CD8-positive, alpha-beta memory T cell (primary cell): ENCODE results near the gene RPS6KA6. TPM values are rescaled to one million over a fixed set of nuclear protein-coding genes. Genes with fewer than 3 reads are reported as not detected.

Experiments used
- CTCF ChIA-PET: fragments of 350-600 bp; sonication (Branson Sonifier 250); formaldehyde crosslinking; loops from one replicate; lab custom pipeline; 2021; ENCODE audit warnings: antibody characterized with exemption; lab: Charles Lee
- POLR2A ChIA-PET: fragments of 350-600 bp; sonication (Branson Sonifier 250); formaldehyde crosslinking; loops from one replicate; lab custom pipeline; 2021; ENCODE audit warnings: antibody characterized with exemption; lab: Charles Lee
- DNase-seq, 5 donors: peaks; one replicate each; pipeline versions ENCODE4 v3.0.0 to v3.0.0-alpha.2; 2020 to 2022; ENCODE audit warnings: mixed read lengths in 1 of 5
- H3K27ac ChIP-seq: one replicate; pipeline ENCODE4 v1.7.0; 2013; ENCODE audit warnings: low read depth, mild to moderate bottlenecking, low read length, moderate library complexity
- H3K27me3 ChIP-seq: 2 replicates; pipeline ENCODE4 v1.7.0; 2013; ENCODE audit warnings: low read length, mild to moderate bottlenecking; ENCODE audit not compliant: insufficient read depth, poor library complexity, severe bottlenecking
- H3K36me3 ChIP-seq: 2 replicates; pipeline ENCODE4 v1.7.0; 2013; ENCODE audit warnings: mild to moderate bottlenecking, low read length, moderate library complexity; ENCODE audit not compliant: insufficient read depth
- H3K4me1 ChIP-seq: 2 replicates; pipeline ENCODE4 v1.7.0; 2013; ENCODE audit warnings: mild to moderate bottlenecking, low read length, moderate library complexity; ENCODE audit not compliant: insufficient read depth
- H3K4me3 ChIP-seq: 2 replicates; pipeline ENCODE4 v1.7.0; 2013; ENCODE audit warnings: mild to moderate bottlenecking, low read length
- H3K9me3 ChIP-seq: 2 replicates; pipeline ENCODE4 v1.7.0; 2013; ENCODE audit warnings: mild to moderate bottlenecking, low read length
- H3K27ac Mint-ChIP-seq, 8 donors: one replicate each; pipeline ENCODE4 v1.8.0; 2020 to 2021; ENCODE audit warnings: mixed read lengths in 8 of 8, mild to moderate bottlenecking in 6 of 8, inconsistent platforms in 3 of 8, moderate library complexity in 3 of 8
- H3K27me3 Mint-ChIP-seq, 2 donors: one replicate each; pipeline ENCODE4 v1.8.0; 2020 to 2021; ENCODE audit warnings: mixed read lengths in 2 of 2, mild to moderate bottlenecking in 1 of 2, moderate library complexity in 1 of 2
- H3K36me3 Mint-ChIP-seq, 3 donors: one replicate each; pipeline ENCODE4 v1.8.0; 2020 to 2021; ENCODE audit warnings: mixed read lengths in 3 of 3, inconsistent platforms in 1 of 3, mild to moderate bottlenecking in 1 of 3
- H3K4me1 Mint-ChIP-seq, 3 donors: one replicate each; pipeline ENCODE4 v1.8.0; 2020 to 2021; ENCODE audit warnings: mixed read lengths in 3 of 3, inconsistent platforms in 1 of 3, mild to moderate bottlenecking in 1 of 3
- H3K4me3 Mint-ChIP-seq, 7 donors: one replicate each; pipeline ENCODE4 v1.8.0; 2020 to 2021; ENCODE audit warnings: mixed read lengths in 7 of 7, mild to moderate bottlenecking in 6 of 7, moderate library complexity in 4 of 7, inconsistent platforms in 2 of 7
- H3K9me3 Mint-ChIP-seq, 5 donors: one replicate each; pipeline ENCODE4 v1.8.0; 2020 to 2022; ENCODE audit warnings: mixed read lengths in 5 of 5, mild to moderate bottlenecking in 3 of 5, moderate library complexity in 2 of 5, inconsistent platforms in 1 of 5
- polyA plus RNA-seq: library from polyadenylated mRNA; unstranded; fragments of 300-500 nt; fragmentation: Illumina TruSeq; gene quantifications from one replicate; pipeline ENCODE4 v1.2.3, GENCODE V29; 2021
- total RNA-seq, 2 experiments: library from RNA; stranded (reverse); gene quantifications; one replicate each; pipeline ENCODE4 v1.2.3, GENCODE V29; 2021

RPS6KA6 gene
- total and polyA plus RNA-seq, 3 experiments from 2014 or later, result 0.20 to 0.35 TPM; not detected in 1

DNA sequence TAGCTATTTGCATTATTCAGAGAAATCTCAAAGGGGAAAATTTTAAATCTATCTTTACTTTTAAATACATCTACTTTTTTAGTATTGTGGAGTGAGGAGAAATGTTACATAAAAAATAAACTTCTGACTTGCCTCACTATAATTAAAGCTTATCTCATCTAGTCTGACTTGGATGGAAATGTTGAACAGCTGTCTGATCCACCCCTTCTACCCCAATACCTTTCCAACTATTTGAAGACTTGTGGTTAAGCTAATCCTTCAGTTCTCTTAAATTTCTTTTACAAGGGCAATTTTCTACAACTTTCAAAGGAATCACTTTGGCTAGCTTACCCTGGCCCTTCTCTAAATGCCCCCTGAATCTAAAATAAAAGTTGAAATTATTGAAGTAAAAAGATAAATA, 17.3 kb upstream of the RPS6KA6 start:
- no peak overlapping the region for H3K27ac Mint-ChIP-seq
- Histone ChIP-seq H3K9me3 (no peaks in the 10 kb centered on the region), H3K27ac (no peak overlapping the region), H3K27me3 (no peaks in the 10 kb centered on the region), H3K4me1 (no peaks in the 10 kb centered on the region), H3K36me3 (no peaks in the 10 kb centered on the region), H3K4me3 (no peak overlapping the region)
- ChIA-PET CTCF (no interaction called here), POLR2A (no interaction called here)
- no peaks in the 10 kb centered on the region for H3K27me3 Mint-ChIP-seq
- no peak overlapping the region for H3K4me3 Mint-ChIP-seq
- H3K9me3 Mint-ChIP-seq, result peaks cover 0 to 7% (median 2%) of the 10 kb centered on the region in 5 donors
- H3K4me1 Mint-ChIP-seq, result no peaks in the 10 kb centered on the region
- H3K36me3 Mint-ChIP-seq, result no peaks in the 10 kb centered on the region
- DNase-seq, result no peak

DNA sequence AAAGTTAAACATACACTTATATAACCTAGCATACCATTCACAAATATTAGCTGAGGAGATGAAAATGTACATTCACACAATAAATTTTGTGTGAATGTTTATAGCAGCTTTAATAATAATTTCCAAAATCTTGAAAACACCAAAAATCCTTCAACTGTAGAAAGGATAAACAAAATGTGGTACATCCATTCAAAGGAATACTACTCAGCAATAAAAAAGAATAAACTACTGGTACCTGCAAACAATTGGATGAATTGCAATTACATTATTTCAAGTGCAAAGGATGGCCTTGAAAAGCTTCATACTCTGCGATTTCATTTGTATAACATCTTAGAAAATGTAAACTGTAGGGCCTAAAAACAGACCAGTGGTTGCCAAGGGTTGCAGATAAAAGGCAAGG, 11.7 kb upstream of the RPS6KA6 start:
- POLR2A ChIA-PET, result no interaction called here
- Histone ChIP-seq H3K27me3 (no peaks in the 10 kb centered on the region), H3K4me1 (no peaks in the 10 kb centered on the region), H3K4me3 (no peak overlapping the region), H3K36me3 (no peaks in the 10 kb centered on the region), H3K27ac (no peak overlapping the region), H3K9me3 (no peaks in the 10 kb centered on the region)
- H3K36me3 Mint-ChIP-seq, result no peaks in the 10 kb centered on the region
- H3K4me3 Mint-ChIP-seq, result no peak overlapping the region
- no peak overlapping the region for H3K27ac Mint-ChIP-seq
- H3K27me3 Mint-ChIP-seq, result no peaks in the 10 kb centered on the region
- peaks cover 2 to 9% (median 4%) of the 10 kb centered on the region in 5 donors for H3K9me3 Mint-ChIP-seq
- CTCF ChIA-PET, result no interaction called here
- no peak for DNase-seq
- H3K4me1 Mint-ChIP-seq, result no peaks in the 10 kb centered on the region

DNA sequence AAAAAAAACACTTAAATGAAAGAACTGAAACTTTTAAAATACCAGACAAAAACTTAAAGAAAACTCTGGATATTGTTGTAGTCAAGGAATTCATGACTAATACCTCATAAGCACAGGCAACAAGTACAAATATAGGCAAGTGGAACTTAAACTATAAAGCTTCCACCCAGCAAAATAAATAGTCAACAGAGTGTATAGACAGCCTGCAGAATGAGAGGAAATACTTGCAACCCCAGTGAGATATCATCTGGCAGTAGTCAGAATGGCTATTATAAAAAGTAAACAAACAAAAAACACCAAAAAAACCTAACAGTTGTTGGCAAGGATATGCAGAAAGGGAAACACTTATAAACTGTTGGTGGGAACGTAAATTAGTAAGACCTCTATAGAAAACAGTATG, 9.6 kb upstream of the RPS6KA6 start:
- Histone ChIP-seq H3K4me1 (no peaks in the 10 kb centered on the region), H3K27ac (no peak overlapping the region), H3K9me3 (no peaks in the 10 kb centered on the region), H3K4me3 (no peak overlapping the region), H3K27me3 (no peaks in the 10 kb centered on the region), H3K36me3 (no peaks in the 10 kb centered on the region)
- POLR2A ChIA-PET, result no interaction called here
- DNase-seq, result no peak
- Mint-ChIP-seq H3K4me3 (no peak overlapping the region), H3K4me1 (no peaks in the 10 kb centered on the region), H3K36me3 (no peaks in the 10 kb centered on the region), H3K9me3 (peaks cover 0 to 7% (median 2%) of the 10 kb centered on the region in 5 donors), H3K27me3 (no peaks in the 10 kb centered on the region), H3K27ac (no peak overlapping the region)
- CTCF ChIA-PET, result no interaction called here

DNA sequence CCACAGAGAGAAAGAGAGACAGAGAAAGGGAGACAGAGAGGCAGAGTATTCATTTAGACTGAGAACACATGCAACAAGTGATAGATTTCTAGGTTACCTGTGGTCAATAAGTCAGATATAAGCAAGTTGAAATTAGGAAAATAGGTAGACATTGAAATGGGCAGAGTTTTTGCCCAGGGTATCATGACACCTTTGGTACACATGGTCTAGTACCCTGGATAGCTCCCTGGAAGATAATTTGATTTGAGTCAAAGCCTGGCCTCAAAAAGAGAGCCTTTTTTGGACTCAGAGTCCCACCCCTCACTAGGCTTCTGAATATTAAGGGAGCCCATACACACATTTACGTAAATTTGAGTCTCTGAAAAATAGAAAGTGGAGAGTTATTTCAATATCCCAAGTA, 4.0 kb upstream of the RPS6KA6 start:
- no peaks in the 10 kb centered on the region for H3K4me1 ChIP-seq
- H3K4me3 ChIP-seq, result no peak overlapping the region
- no peaks in the 10 kb centered on the region for H3K9me3 ChIP-seq
- Mint-ChIP-seq H3K36me3 (no peaks in the 10 kb centered on the region), H3K9me3 (peaks cover 3 to 11% (median 6%) of the 10 kb centered on the region in 5 donors), H3K27me3 (peaks cover 3 to 7% of the 10 kb centered on the region in 2 donors), H3K27ac (no peak overlapping the region), H3K4me1 (no peaks in the 10 kb centered on the region), H3K4me3 (no peak overlapping the region)
- no peaks in the 10 kb centered on the region for H3K27me3 ChIP-seq
- no peak for DNase-seq
- POLR2A ChIA-PET, result no interaction called here
- no peak overlapping the region for H3K27ac ChIP-seq
- no peaks in the 10 kb centered on the region for H3K36me3 ChIP-seq
- CTCF ChIA-PET, result no interaction called here

DNA sequence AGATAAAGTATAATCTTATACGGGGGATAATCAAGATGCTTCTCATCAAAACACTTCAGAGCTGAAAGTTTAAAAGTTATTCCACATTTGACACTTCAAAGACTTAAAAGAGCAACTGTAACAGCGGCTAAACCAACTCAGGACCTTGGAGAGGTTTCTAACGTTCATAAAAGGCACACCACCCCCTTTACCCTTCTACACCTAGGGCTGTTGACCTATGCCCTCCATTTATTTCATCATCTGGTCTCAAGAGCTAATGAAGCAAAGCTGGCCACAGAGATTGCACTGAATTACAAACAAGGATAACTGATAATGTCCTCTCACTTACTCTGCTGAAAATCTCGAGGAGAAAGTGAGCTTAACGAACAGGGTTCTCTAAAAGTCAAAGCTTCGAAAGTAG, 1.1 kb upstream of the RPS6KA6 start:
- Histone ChIP-seq H3K4me3 (no peak overlapping the region), H3K4me1 (no peaks in the 10 kb centered on the region), H3K27ac (no peak overlapping the region), H3K9me3 (no peaks in the 10 kb centered on the region), H3K36me3 (no peaks in the 10 kb centered on the region), H3K27me3 (no peaks in the 10 kb centered on the region)
- H3K4me3 Mint-ChIP-seq, result no peak overlapping the region
- no peak overlapping the region for H3K27ac Mint-ChIP-seq
- no peak for DNase-seq
- peaks cover 3 to 16% (median 6%) of the 10 kb centered on the region in 5 donors for H3K9me3 Mint-ChIP-seq
- no peaks in the 10 kb centered on the region for H3K36me3 Mint-ChIP-seq
- H3K4me1 Mint-ChIP-seq, result no peaks in the 10 kb centered on the region
- ChIA-PET POLR2A (no interaction called here), CTCF (no interaction called here)
- H3K27me3 Mint-ChIP-seq, result peaks cover 3 to 8% of the 10 kb centered on the region in 2 donors

DNA sequence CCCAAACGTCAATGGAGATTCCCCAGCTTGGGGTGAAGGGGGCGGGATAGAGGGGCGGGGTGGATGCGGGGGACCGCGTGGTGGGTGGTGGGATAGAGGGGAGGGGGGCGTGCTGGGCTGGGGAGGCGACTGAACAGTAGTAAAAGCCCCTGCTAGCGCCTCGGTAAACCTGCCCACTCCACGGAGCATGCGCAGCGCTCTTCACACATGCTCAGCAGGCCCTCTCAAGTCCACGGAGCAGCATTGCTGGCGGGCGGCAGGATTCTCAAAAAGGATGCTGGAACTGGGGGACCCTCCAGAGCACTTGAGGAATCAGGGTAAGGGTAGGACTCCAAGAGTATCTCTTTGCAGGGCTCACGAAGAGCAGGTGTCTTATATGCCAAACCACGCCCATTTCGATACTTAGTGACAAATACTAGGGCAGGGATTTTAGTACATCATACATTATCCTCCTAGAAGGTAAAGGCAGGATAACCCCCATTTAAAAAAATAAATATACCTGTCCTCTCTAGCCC, 378 bp upstream of the RPS6KA6 start:
- Histone ChIP-seq H3K4me1 (no peaks in the 10 kb centered on the region), H3K27ac (no peak overlapping the region), H3K4me3 (no peak overlapping the region), H3K27me3 (no peaks in the 10 kb centered on the region), H3K36me3 (no peaks in the 10 kb centered on the region), H3K9me3 (no peaks in the 10 kb centered on the region)
- DNase-seq, result peak in 1 of 5 donors; percentile 3
- peak overlapping the region in 1 of 7 donors; percentile 32 for H3K4me3 Mint-ChIP-seq
- POLR2A ChIA-PET, result no interaction called here
- peak overlapping the region in 2 of 8 donors; percentile 69 to 76 for H3K27ac Mint-ChIP-seq
- peaks cover 3 to 16% (median 6%) of the 10 kb centered on the region in 5 donors for H3K9me3 Mint-ChIP-seq
- H3K4me1 Mint-ChIP-seq, result no peaks in the 10 kb centered on the region
- CTCF ChIA-PET, result no interaction called here
- no peaks in the 10 kb centered on the region for H3K36me3 Mint-ChIP-seq
- H3K27me3 Mint-ChIP-seq, result peaks cover 3 to 8% of the 10 kb centered on the region in 2 donors

DNA sequence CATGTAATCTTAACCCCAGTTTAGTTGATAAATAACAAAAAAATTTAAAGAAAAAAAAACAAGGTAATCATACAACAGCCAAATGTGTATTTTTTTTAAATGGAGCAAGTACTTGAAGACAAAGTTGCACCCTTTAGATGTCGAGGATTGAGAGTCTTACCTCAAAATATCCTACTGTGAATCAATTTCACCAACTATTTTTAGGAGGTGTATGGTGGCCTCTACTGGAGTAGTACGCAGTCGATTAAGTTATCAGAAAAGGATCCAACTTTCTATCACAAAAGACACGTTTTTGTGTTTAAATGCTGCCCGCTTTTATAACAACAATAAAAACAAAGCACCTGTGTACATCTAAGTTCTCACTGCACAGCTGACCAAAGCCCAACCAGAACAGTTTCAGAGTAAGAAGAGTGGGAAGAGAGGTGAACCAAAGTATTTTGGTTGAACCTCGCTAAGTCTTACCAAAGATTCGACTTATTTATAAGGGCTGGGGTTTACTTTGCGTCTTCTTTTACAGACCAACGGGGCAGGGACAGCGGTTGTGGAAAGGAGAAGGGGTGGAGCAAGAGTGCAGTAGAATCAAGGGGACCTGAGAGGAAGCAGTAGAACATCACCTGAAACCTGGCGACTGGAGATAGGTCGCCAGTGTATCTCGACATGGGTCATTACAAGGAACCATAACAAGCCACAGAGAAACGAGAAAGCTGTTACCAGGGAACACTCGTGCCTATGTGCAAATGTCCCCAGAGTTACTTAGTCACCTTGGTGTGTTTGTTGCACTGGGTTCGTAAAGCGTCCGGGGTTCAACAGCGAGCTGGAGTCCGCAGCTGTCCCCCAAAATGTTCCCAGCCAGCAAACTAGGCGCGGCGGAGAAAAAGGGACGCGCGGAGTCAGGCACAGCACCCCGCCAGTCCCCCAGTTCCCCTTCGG, 1.1 kb downstream of the RPS6KA6 start:
- Mint-ChIP-seq H3K36me3 (no peaks in the 10 kb centered on the region), H3K27ac (no peak overlapping the region), H3K4me3 (peak overlapping the region in 3 of 7 donors; percentile 10 to 46 (median 30)), H3K4me1 (no peaks in the 10 kb centered on the region), H3K9me3 (peaks cover 3 to 16% (median 8%) of the 10 kb centered on the region in 5 donors), H3K27me3 (peaks cover 3 to 9% of the 10 kb centered on the region in 2 donors)
- CTCF ChIA-PET, result no interaction called here
- DNase-seq, result no peak
- POLR2A ChIA-PET, result no interaction called here
- Histone ChIP-seq H3K27ac (no peak overlapping the region), H3K36me3 (no peaks in the 10 kb centered on the region), H3K4me3 (no peak overlapping the region), H3K9me3 (no peaks in the 10 kb centered on the region), H3K27me3 (no peaks in the 10 kb centered on the region), H3K4me1 (no peaks in the 10 kb centered on the region)

DNA sequence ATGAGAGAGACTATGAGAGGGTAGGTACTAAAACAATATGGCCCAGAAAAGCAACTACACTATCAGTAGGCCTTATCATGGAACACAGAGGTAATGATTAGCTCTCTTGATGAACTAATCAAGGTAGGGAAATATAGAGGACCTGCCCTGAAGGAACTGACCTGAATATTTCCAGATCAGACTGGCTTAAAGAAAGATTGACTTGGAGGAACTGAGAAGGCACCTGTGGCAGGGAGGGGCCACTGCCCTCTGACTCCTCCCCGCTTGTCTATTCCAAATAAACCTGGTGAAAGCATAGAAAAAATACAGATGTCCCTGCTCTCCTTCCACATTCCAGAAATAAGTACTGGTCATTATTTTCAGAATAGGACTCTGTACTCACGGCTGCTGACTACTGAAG, 5.5 kb downstream of the RPS6KA6 start:
- peaks cover 0 to 8% (median 1%) of the 10 kb centered on the region in 5 donors for H3K9me3 Mint-ChIP-seq
- Histone ChIP-seq H3K4me1 (no peaks in the 10 kb centered on the region), H3K36me3 (no peaks in the 10 kb centered on the region), H3K4me3 (no peak overlapping the region), H3K9me3 (no peaks in the 10 kb centered on the region), H3K27me3 (no peaks in the 10 kb centered on the region), H3K27ac (no peak overlapping the region)
- CTCF ChIA-PET, result no interaction called here
- H3K36me3 Mint-ChIP-seq, result no peaks in the 10 kb centered on the region
- H3K4me1 Mint-ChIP-seq, result no peaks in the 10 kb centered on the region
- peaks cover 0 to 5% of the 10 kb centered on the region in 2 donors for H3K27me3 Mint-ChIP-seq
- no peak overlapping the region for H3K4me3 Mint-ChIP-seq
- DNase-seq, result no peak
- POLR2A ChIA-PET, result no interaction called here
- H3K27ac Mint-ChIP-seq, result no peak overlapping the region
